Colonic mucosa (tissue), 4 donors: ENCODE results near the gene RNASE7. TPM values are rescaled to one million over a fixed set of nuclear protein-coding genes. Genes with fewer than 3 reads are reported as not detected.

Experiments used
- DNase-seq: peaks from one replicate; pipeline ENCODE4 v3.0.0-alpha.2; 2020
- H3K27ac ChIP-seq: fragments of 200-600 bp; one replicate; pipeline ENCODE4 v1.8.0; 2021
- H3K27me3 ChIP-seq: fragments of 200-600 bp; one replicate; pipeline ENCODE4 v1.8.0; 2021
- H3K36me3 ChIP-seq: fragments of 200-600 bp; one replicate; pipeline ENCODE4 v1.8.0; 2021
- H3K4me1 ChIP-seq: fragments of 200-600 bp; one replicate; pipeline ENCODE4 v1.8.0; 2021; ENCODE audit warnings: mild to moderate bottlenecking
- H3K4me3 ChIP-seq: fragments of 200-600 bp; one replicate; pipeline ENCODE4 v1.8.0; 2021
- H3K9ac ChIP-seq, 2 donors: one replicate each; pipeline ENCODE4 v1.7.0; 2013; ENCODE audit warnings: control low read depth in 2 of 2, low read depth in 2 of 2, low read length in 2 of 2
- H3K9me3 ChIP-seq: fragments of 200-600 bp; one replicate; pipeline ENCODE4 v1.8.0; 2021
- intact Hi-C: fragments of 100-400 bp; cut with DNase I; formaldehyde crosslinking; loops from one replicate; pipeline ENCODE4 v1.14.1; 2022
- total RNA-seq, 2 donors: library from RNA; stranded (reverse); fragmentation: NEBNext Ultra II Directional in 1 of 2; extraction: Animal tissue kit (Norgen Biotek cat#: 25700) in 1 of 2; gene quantifications; one replicate each; pipeline ENCODE4 v1.2.1, GENCODE V29; 2021
- TF ChIP-seq, protein P1 (sequence below): fragments of 200-600 bp; IDR thresholded peaks from one replicate; pipeline ENCODE4 v1.8.0; 2022; ENCODE audit warnings: antibody characterized with exemption, mild to moderate bottlenecking
- donor health status: healthy.
- donor health status: DM: no; HTN: no; CAD: no.
- donor health status: DM: no; HTN: no; CAD: no.

Gene RNASE7
- total RNA-seq, 2 donors from 2014 or later: 0.16 to 0.30 TPM

DNA sequence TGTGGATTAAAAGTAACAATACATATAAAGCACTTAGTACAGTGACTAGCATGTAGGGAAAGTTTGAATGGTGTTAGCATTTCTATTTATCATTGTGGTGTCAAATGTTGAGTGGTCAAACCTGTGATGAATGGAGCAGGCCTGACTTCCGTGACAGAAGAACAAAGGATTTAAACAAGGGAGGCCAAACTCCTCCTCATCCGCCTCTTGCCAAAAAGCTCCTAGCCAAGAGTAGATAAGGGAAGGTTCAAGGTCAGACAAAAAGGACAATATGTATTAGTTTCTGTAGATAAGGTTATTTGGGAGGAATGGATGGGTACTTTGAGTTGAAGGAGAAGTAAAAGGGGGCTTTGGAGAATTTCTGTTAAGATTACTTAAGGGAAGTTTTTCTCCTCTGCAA, 6.5 kb downstream of the RNASE7 start:
- H3K9me3 ChIP-seq: no peaks in the 10 kb centered on the region
- no peak overlapping the region for H3K4me3 ChIP-seq
- DNase-seq: no peak
- H3K27me3 ChIP-seq: no peaks in the 10 kb centered on the region
- no peak overlapping the region for H3K27ac ChIP-seq
- intact Hi-C loops: no loop called here
- TF ChIP-seq, protein P1, sequence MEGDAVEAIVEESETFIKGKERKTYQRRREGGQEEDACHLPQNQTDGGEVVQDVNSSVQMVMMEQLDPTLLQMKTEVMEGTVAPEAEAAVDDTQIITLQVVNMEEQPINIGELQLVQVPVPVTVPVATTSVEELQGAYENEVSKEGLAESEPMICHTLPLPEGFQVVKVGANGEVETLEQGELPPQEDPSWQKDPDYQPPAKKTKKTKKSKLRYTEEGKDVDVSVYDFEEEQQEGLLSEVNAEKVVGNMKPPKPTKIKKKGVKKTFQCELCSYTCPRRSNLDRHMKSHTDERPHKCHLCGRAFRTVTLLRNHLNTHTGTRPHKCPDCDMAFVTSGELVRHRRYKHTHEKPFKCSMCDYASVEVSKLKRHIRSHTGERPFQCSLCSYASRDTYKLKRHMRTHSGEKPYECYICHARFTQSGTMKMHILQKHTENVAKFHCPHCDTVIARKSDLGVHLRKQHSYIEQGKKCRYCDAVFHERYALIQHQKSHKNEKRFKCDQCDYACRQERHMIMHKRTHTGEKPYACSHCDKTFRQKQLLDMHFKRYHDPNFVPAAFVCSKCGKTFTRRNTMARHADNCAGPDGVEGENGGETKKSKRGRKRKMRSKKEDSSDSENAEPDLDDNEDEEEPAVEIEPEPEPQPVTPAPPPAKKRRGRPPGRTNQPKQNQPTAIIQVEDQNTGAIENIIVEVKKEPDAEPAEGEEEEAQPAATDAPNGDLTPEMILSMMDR: no peak
- H3K36me3 ChIP-seq: no peaks in the 10 kb centered on the region
- no peak overlapping the region for H3K9ac ChIP-seq
- H3K4me1 ChIP-seq: no peaks in the 10 kb centered on the region

DNA sequence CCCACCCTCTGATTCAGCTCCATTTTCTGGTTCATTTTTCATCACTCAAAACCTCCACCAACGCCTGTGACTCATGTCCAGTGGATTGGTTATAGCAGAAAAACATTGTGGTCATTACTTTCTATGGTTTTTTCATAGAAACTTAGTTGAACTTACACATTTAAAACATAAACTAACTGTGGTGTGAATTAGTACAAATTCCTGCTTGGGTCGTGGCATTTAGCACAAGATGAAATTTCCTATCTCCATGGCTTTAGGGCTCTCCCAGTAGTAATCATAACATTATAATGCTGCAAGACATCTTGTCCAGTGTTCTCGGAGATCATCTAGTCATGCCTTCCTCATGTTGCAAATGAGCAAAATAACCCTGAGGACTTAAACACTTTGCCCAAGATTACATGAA, 7.1 kb downstream of the RNASE7 start:
- intact Hi-C loops: no loop called here
- TF ChIP-seq, protein P1: no peak
- no peaks in the 10 kb centered on the region for H3K27me3 ChIP-seq
- H3K4me1 ChIP-seq: no peaks in the 10 kb centered on the region
- DNase-seq: no peak
- H3K36me3 ChIP-seq: no peaks in the 10 kb centered on the region
- H3K4me3 ChIP-seq: no peak overlapping the region
- no peaks in the 10 kb centered on the region for H3K9me3 ChIP-seq
- H3K27ac ChIP-seq: no peak overlapping the region
- no peak overlapping the region for H3K9ac ChIP-seq

DNA sequence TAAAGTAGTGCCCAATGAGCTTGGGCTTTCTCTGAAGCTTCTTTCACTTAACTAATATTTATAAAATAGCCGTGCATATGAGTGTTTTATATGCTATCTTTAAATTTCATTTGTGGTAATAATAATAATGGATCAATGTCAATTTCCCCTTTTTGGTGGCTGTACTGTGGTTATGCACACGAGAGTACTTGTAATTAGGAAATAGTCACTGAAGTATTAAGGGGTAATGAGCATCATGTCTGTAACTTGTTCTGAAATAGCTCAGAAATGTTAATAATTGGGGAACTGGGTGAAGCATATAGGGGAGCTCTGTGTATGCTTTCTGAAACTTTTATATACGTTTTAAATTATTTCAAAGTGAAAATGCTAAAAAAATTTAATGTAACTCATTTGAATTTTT, 8.4 kb downstream of the RNASE7 start:
- Histone ChIP-seq H3K4me3 (no peak overlapping the region), H3K36me3 (no peaks in the 10 kb centered on the region), H3K27me3 (no peaks in the 10 kb centered on the region), H3K9ac (no peak overlapping the region), H3K9me3 (no peaks in the 10 kb centered on the region), H3K27ac (no peak overlapping the region), H3K4me1 (peaks cover 8% of the 10 kb centered on the region)
- intact Hi-C loops: no loop called here
- TF ChIP-seq, protein P1: no peak
- DNase-seq: no peak

DNA sequence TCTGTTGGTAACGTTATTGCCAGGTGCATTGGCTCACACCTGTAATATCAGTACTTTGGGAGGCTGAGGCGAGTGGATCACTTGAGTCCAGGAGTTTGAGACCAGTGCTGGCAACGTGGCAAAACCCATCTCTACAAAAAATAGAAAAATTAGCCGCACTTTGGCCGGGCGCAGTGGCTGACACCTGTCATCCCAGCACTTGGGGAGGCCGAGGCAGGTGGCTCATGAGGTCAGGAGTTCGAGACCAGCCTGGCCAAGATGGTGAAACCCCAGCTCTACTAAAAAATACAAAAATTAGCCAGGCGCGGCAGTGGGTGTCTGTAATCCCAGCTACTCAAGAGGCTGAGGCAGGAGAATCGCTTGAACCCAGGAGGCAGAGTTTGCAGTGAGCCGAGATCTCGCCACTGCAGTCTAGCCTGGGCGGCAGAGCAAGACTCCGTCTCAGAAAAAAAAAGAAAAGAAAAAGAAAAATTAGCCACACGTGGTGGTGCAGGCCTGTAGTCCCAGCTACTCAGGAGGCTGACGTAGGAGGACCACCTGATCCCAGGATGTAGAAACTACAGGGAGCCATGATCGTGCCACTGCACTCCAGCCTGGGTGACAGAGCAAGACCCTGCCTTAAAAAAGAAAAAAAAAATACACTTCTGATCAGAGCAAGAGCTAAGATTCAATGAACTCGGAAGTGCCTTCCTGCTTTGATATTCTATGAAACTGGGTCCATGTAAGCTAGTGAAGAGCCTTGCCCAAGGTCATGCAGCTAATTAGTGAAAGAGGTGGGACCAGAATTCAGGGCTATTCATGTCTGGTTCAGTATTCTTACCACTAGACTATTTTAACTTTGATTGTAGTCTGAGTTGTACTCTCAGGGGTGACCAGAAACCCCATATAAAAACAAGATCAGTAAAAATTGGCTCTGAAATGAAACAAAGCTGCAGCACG, 11.3 kb downstream of the RNASE7 start:
- TF ChIP-seq, protein P1: no peak
- H3K27me3 ChIP-seq: no peaks in the 10 kb centered on the region
- intact Hi-C loops: no loop called here
- H3K9ac ChIP-seq: peak overlapping the region in 1 of 2 donors; percentile 1
- H3K36me3 ChIP-seq: no peaks in the 10 kb centered on the region
- H3K27ac ChIP-seq: peak overlapping the region; percentile 88
- H3K4me3 ChIP-seq: no peak overlapping the region
- H3K4me1 ChIP-seq: peaks cover 8% of the 10 kb centered on the region
- H3K9me3 ChIP-seq: no peaks in the 10 kb centered on the region
- DNase-seq: no peak

DNA sequence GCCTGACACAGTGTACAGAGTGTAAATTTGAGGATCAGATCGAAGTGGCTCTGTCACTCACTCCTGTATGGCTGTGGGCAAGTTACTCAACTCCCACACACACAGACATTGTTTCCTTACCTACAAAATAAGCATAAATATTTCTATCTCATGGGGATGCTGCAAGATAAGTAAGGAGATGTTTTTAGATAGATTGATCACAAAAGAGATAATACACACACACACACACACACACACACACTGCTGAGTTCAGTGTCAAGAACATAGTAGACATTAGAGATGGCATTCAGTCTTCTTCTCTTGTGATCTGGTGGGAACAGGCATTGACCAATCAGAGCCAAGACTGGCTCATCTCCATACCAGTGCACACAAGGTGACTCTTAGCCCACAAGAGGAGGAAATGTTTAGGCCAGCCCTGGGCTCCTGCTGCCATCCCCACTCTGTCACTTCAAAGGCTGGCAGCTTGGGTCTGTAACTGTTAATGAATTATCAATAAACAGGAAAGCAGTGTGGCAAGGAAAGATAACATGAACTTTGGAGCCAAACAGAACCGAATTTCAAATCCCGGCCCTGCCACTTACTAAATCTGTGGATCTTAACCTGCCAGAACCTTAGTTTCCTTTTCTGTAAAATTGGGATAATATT, 12.1 kb downstream of the RNASE7 start:
- TF ChIP-seq, protein P1: no peak

More for the DNA sequence above, 12.1 kb downstream of the RNASE7 start:
- DNase-seq: peak; percentile 76
- Histone ChIP-seq H3K36me3 (no peaks in the 10 kb centered on the region), H3K9ac (peak overlapping the region in 1 of 2 donors; percentile 23), H3K4me1 (peaks cover 8% of the 10 kb centered on the region), H3K9me3 (no peaks in the 10 kb centered on the region), H3K27me3 (no peaks in the 10 kb centered on the region), H3K4me3 (no peak overlapping the region), H3K27ac (peak overlapping the region; percentile 88)
- intact Hi-C loops: no loop called here
